Measurements from ENCODE around the gene NTSR1. TPM values are rescaled to one million over a fixed set of nuclear protein-coding genes. Genes with fewer than 3 reads are reported as not detected.

Gene NTSR1
- 0.65 and 2.7 TPM in 2 replicates for total RNA-seq

DNA sequence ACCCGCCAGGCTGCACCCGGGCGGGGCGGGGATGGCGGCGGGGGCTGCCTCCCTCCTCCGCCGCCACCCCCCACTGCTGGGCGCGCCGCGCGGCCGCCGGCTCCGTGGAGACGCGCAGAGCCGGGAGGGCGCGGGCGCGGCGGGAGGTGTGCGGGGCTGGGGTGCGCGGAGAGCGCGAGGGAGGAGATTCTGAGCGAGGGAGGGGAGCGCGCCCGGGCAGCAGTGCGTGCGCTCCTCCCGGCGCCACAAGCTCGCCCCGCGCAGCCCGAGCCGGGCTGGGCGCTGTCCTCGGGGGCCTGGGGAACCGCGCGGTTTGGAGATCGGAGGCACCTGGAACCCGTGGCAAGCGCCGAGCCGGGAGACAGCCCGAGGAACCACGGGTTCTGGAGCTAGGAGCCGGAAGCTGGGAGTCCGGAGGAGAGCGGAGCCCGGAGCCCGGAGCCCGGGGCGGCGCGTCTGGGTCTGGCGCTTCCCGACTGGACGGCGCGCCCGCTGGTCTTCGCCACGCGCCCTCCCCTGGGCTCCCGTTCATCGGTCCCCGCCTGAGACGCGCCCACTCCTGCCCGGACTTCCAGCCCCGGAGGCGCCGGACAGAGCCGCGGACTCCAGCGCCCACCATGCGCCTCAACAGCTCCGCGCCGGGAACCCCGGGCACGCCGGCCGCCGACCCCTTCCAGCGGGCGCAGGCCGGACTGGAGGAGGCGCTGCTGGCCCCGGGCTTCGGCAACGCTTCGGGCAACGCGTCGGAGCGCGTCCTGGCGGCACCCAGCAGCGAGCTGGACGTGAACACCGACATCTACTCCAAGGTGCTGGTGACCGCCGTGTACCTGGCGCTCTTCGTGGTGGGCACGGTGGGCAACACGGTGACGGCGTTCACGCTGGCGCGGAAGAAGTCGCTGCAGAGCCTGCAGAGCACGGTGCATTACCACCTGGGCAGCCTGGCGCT, at the start of gene NTSR1:
TSS of gene NTSR1 (plus strand) at position 246 of the 946 bp plus-strand sequence. CDS start at position 618, 372 bp downstream.

DNA sequence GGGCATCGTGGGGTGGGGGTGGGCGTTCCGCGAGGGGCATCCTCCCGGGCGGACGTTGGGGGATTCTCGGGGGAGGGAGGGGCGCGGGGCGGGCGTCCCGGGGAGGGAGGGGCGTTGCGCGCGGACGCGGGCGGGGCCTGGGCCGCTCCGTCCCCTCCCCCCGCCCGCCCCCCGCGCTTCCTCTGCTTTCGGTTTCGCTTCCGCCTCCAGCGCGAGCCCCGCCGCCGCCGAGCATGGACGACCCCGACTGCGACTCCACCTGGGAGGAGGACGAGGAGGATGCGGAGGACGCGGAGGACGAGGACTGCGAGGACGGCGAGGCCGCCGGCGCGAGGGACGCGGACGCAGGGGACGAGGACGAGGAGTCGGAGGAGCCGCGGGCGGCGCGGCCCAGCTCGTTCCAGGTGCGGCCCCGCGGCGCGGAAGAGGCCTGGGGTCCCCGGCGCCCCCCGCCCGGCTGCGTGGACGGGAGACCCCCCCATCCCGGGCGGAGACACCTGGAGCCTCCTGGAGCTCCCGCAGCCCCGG, 96.1 kb downstream of the NTSR1 start, which contains the start of gene OGFR:
TSS of gene OGFR (plus strand) at position 209 of the 528 bp plus-strand sequence. CDS start at position 234, 25 bp downstream.

Other genes starting within 250 kb of the NTSR1 start
- not detected in 2 replicates for gene GATA5, start 232.8 kb upstream of the NTSR1 start, total RNA-seq
- gene SLCO4A1, start 66.3 kb upstream of the NTSR1 start, total RNA-seq: 3.6 and 5.9 TPM in 2 replicates
- gene MRGBP, start 87.6 kb downstream of the NTSR1 start, total RNA-seq: 31.2 and 34.0 TPM in 2 replicates
- 28.3 and 80.9 TPM in 2 replicates for gene OGFR, start 96.0 kb downstream of the NTSR1 start, total RNA-seq
- gene COL9A3, start 108.2 kb downstream of the NTSR1 start, total RNA-seq: 0.30 and 0.97 TPM in 2 replicates
- gene TCFL5, start 153.0 kb downstream of the NTSR1 start, total RNA-seq: 9.3 and 13.3 TPM in 2 replicates
- gene DIDO1, start 217.7 kb downstream of the NTSR1 start, total RNA-seq: 32.2 and 40.6 TPM in 2 replicates
- 42.9 and 43.0 TPM in 2 replicates for gene GID8, start 229.3 kb downstream of the NTSR1 start, total RNA-seq
- gene SLC17A9, start 243.9 kb downstream of the NTSR1 start, total RNA-seq: 12.8 and 19.2 TPM in 2 replicates

All from epithelial cell of umbilical artery (primary cell).